ENCODE data around the gene SURF1. TPM values are rescaled to one million over a fixed set of nuclear protein-coding genes. Genes with fewer than 3 reads are reported as not detected.

The SURF1 gene
- polyA plus RNA-seq, 2 donors = 34.2 to 41.2 TPM

GRCh38 chr9:133367778-133368177, 11.5 kb upstream of the SURF1 start:
- Histone ChIP-seq H3K36me3 (ENCODE audit: control insufficient read depth in 2 of 2, insufficient read depth in 2 of 2, low read length in 1 of 2) (peaks cover 13 to 43% of the 10 kb centered on the region in 2 donors), H3K27me3 (ENCODE audit: control insufficient read depth in 1 of 2, insufficient read depth in 2 of 2, low read length in 2 of 2) (no peaks in the 10 kb centered on the region), H3K4me3 (ENCODE audit: low read depth in 1 of 2, low read length in 2 of 2) (no peak overlapping the region), H3K4me1 (ENCODE audit: control insufficient read depth in 2 of 2, insufficient read depth in 2 of 2, low read length in 1 of 2) (peaks cover 13 to 41% of the 10 kb centered on the region in 2 donors), H3K27ac (ENCODE audit: low read depth in 2 of 2, low read length in 1 of 2) (peak overlapping the region in 1 of 2 donors; percentile 74), H3K9me3 (ENCODE audit: control insufficient read depth in 2 of 2, insufficient read depth in 1 of 2, low read depth in 1 of 2, low read length in 1 of 2) (no peaks in the 10 kb centered on the region)
- 62 to 70% methylated on average over 10 of the region's 10 CpGs for WGBS, 2 donors

- peak overlapping the region in 1 of 2 donors; percentile 74 for H3K27ac ChIP-seq (ENCODE audit: low read depth in 2 of 2, low read length in 1 of 2)
- H3K4me3 ChIP-seq (ENCODE audit: low read depth in 1 of 2, low read length in 2 of 2) = no peak overlapping the region
- H3K27me3 ChIP-seq (ENCODE audit: control insufficient read depth in 1 of 2, insufficient read depth in 2 of 2, low read length in 2 of 2) = no peaks in the 10 kb centered on the region
- 90 to 91% methylated on average over 22 of the region's 22 CpGs for WGBS, 2 donors
- H3K9me3 ChIP-seq (ENCODE audit: control insufficient read depth in 2 of 2, insufficient read depth in 1 of 2, low read depth in 1 of 2, low read length in 1 of 2) = no peaks in the 10 kb centered on the region
- peaks cover 13 to 41% of the 10 kb centered on the region in 2 donors for H3K4me1 ChIP-seq (ENCODE audit: control insufficient read depth in 2 of 2, insufficient read depth in 2 of 2, low read length in 1 of 2)
- H3K36me3 ChIP-seq (ENCODE audit: control insufficient read depth in 2 of 2, insufficient read depth in 2 of 2, low read length in 1 of 2) = peaks cover 13 to 43% of the 10 kb centered on the region in 2 donors
Observed at GRCh38 chr9:133367221-133367620, 10.9 kb upstream of the SURF1 start.

DNA sequence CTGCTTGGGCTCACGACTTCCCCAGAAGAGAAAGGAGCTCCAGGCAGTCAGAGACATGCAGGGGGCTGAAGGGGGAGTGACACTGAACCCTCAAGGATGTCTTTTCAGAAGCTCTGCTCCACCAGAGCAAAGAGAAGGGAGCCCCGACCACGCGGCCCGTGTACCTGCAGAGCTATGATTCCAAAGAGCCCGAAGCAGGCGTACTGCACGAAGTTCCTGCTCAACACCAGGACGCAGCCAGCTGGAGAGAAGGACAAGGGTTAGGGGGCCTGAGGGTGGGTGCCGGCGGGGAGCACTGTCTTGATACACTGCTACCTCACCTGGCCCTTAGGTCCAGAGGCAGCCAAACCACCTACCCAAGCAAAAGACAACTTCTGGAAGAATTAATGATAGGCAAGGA, 10.1 kb upstream of the SURF1 start:
- Histone ChIP-seq H3K27me3 (ENCODE audit: control insufficient read depth in 1 of 2, insufficient read depth in 2 of 2, low read length in 2 of 2) (no peaks in the 10 kb centered on the region), H3K9me3 (ENCODE audit: control insufficient read depth in 2 of 2, insufficient read depth in 1 of 2, low read depth in 1 of 2, low read length in 1 of 2) (peaks cover 0 to 2% of the 10 kb centered on the region in 2 donors), H3K27ac (ENCODE audit: low read depth in 2 of 2, low read length in 1 of 2) (no peak overlapping the region), H3K36me3 (ENCODE audit: control insufficient read depth in 2 of 2, insufficient read depth in 2 of 2, low read length in 1 of 2) (peaks cover 13 to 45% of the 10 kb centered on the region in 2 donors), H3K4me3 (ENCODE audit: low read depth in 1 of 2, low read length in 2 of 2) (no peak overlapping the region), H3K4me1 (ENCODE audit: control insufficient read depth in 2 of 2, insufficient read depth in 2 of 2, low read length in 1 of 2) (peaks cover 10 to 35% of the 10 kb centered on the region in 2 donors)
- WGBS, 2 donors = 92% methylated on average over 11 of the region's 11 CpGs

GRCh38 chr9:133362359-133363044, 6.2 kb upstream of the SURF1 start:
- H3K9me3 ChIP-seq (ENCODE audit: control insufficient read depth in 2 of 2, insufficient read depth in 1 of 2, low read depth in 1 of 2, low read length in 1 of 2) = peaks cover 0 to 2% of the 10 kb centered on the region in 2 donors
- H3K4me3 ChIP-seq (ENCODE audit: low read depth in 1 of 2, low read length in 2 of 2) = no peak overlapping the region
- no peaks in the 10 kb centered on the region for H3K27me3 ChIP-seq (ENCODE audit: control insufficient read depth in 1 of 2, insufficient read depth in 2 of 2, low read length in 2 of 2)
- peak overlapping the region; percentile 8 to 38 for H3K27ac ChIP-seq (ENCODE audit: low read depth in 2 of 2, low read length in 1 of 2)
- H3K36me3 ChIP-seq (ENCODE audit: control insufficient read depth in 2 of 2, insufficient read depth in 2 of 2, low read length in 1 of 2) = peaks cover 13 to 58% of the 10 kb centered on the region in 2 donors
- H3K4me1 ChIP-seq (ENCODE audit: control insufficient read depth in 2 of 2, insufficient read depth in 2 of 2, low read length in 1 of 2) = peaks cover 4 to 27% of the 10 kb centered on the region in 2 donors
- 55 to 65% methylated on average over 15 of the region's 15 CpGs for WGBS, 2 donors

- Histone ChIP-seq H3K4me1 (ENCODE audit: control insufficient read depth in 2 of 2, insufficient read depth in 2 of 2, low read length in 1 of 2) (peaks cover 4 to 34% of the 10 kb centered on the region in 2 donors), H3K9me3 (ENCODE audit: control insufficient read depth in 2 of 2, insufficient read depth in 1 of 2, low read depth in 1 of 2, low read length in 1 of 2) (peaks cover 0 to 2% of the 10 kb centered on the region in 2 donors), H3K36me3 (ENCODE audit: control insufficient read depth in 2 of 2, insufficient read depth in 2 of 2, low read length in 1 of 2) (peaks cover 12 to 49% of the 10 kb centered on the region in 2 donors), H3K27me3 (ENCODE audit: control insufficient read depth in 1 of 2, insufficient read depth in 2 of 2, low read length in 2 of 2) (no peaks in the 10 kb centered on the region), H3K4me3 (ENCODE audit: low read depth in 1 of 2, low read length in 2 of 2) (no peak overlapping the region), H3K27ac (ENCODE audit: low read depth in 2 of 2, low read length in 1 of 2) (no peak overlapping the region)
- WGBS, 2 donors = 60 to 67% methylated on average over 13 of the region's 13 CpGs
Observed at GRCh38 chr9:133361507-133362092, 5.3 kb upstream of the SURF1 start.

- Histone ChIP-seq H3K9me3 (ENCODE audit: control insufficient read depth in 2 of 2, insufficient read depth in 1 of 2, low read depth in 1 of 2, low read length in 1 of 2) (peaks cover 0 to 2% of the 10 kb centered on the region in 2 donors), H3K27me3 (ENCODE audit: control insufficient read depth in 1 of 2, insufficient read depth in 2 of 2, low read length in 2 of 2) (no peaks in the 10 kb centered on the region), H3K36me3 (ENCODE audit: control insufficient read depth in 2 of 2, insufficient read depth in 2 of 2, low read length in 1 of 2) (peaks cover 9 to 42% of the 10 kb centered on the region in 2 donors), H3K27ac (ENCODE audit: low read depth in 2 of 2, low read length in 1 of 2) (no peak overlapping the region), H3K4me1 (ENCODE audit: control insufficient read depth in 2 of 2, insufficient read depth in 2 of 2, low read length in 1 of 2) (peaks cover 4 to 34% of the 10 kb centered on the region in 2 donors), H3K4me3 (ENCODE audit: low read depth in 1 of 2, low read length in 2 of 2) (no peak overlapping the region)
- WGBS, 2 donors = 67 to 79% methylated on average over 21 of the region's 21 CpGs
Observed at GRCh38 chr9:133360400-133361393, 4.4 kb upstream of the SURF1 start.

DNA sequence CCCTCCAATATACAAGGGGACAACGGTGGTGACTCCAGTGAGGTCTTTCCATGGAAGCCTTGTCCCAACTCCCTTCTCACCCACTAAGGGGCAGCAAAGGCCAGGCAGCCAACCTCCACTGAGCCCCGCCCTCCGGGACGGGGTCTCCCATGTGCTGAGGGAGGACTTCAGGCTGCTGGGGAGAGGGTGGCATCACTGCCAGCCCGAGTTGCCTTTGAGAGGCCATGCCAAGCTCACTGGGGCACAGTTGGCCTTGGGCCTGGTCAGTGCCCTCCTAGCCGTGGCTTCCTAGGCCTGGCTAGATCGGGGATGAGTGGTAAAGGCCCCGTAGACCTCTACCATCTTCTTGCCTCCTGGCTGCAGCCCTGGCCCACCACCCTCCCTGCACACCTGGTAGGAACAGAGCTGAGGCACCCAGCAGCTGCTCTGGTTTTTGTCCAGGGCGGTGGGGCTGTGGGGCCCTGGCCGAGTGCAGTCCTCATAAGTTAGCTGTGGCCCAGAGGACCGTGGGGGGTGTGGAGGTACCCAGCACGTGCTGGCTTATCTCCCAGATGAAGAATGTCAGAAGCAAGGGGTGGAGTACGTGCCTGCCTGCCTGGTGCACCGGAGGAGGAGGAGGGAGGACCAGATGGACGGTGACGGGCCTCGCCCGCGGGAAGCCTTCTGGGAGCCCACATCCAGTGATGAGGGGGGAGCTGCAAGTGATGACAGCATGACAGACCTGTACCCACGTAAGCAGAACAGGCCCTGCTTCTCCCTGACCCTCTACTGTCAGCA, 3.3 kb upstream of the SURF1 start:
- H3K9me3 ChIP-seq (ENCODE audit: control insufficient read depth in 2 of 2, insufficient read depth in 1 of 2, low read depth in 1 of 2, low read length in 1 of 2) = peaks cover 0 to 2% of the 10 kb centered on the region in 2 donors
- 45 to 53% methylated on average over 20 of the region's 20 CpGs for WGBS, 2 donors
- no peak overlapping the region for H3K4me3 ChIP-seq (ENCODE audit: low read depth in 1 of 2, low read length in 2 of 2)
- H3K27me3 ChIP-seq (ENCODE audit: control insufficient read depth in 1 of 2, insufficient read depth in 2 of 2, low read length in 2 of 2) = no peaks in the 10 kb centered on the region
- H3K36me3 ChIP-seq (ENCODE audit: control insufficient read depth in 2 of 2, insufficient read depth in 2 of 2, low read length in 1 of 2) = peaks cover 6 to 39% of the 10 kb centered on the region in 2 donors
- peaks cover 4 to 36% of the 10 kb centered on the region in 2 donors for H3K4me1 ChIP-seq (ENCODE audit: control insufficient read depth in 2 of 2, insufficient read depth in 2 of 2, low read length in 1 of 2)
- no peak overlapping the region for H3K27ac ChIP-seq (ENCODE audit: low read depth in 2 of 2, low read length in 1 of 2)

DNA sequence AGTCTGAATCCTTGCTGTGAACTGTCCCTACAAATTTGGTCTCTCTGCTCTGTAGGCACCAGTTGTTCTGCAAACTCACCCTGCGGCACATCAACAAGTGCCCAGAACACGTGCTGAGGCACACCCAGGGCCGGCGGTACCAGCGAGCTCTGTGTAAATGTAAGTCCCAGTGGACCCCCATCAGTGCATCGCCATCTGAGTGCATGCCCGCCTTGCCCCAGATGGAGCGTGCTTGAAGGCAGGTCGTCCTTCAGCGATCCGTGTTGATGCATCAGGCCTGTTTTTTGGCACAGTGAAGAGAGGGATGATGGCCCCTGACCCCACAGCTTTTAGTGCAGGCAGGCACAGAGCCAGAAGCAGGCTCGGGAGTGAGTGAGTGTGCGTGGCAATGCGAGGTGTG, 1.4 kb upstream of the SURF1 start:
- H3K4me3 ChIP-seq (ENCODE audit: low read depth in 1 of 2, low read length in 2 of 2) = peak overlapping the region in 1 of 2 donors; percentile 86

More for the DNA sequence above, 1.4 kb upstream of the SURF1 start:
- Histone ChIP-seq H3K9me3 (ENCODE audit: control insufficient read depth in 2 of 2, insufficient read depth in 1 of 2, low read depth in 1 of 2, low read length in 1 of 2) (peaks cover 0 to 2% of the 10 kb centered on the region in 2 donors), H3K27me3 (ENCODE audit: control insufficient read depth in 1 of 2, insufficient read depth in 2 of 2, low read length in 2 of 2) (no peaks in the 10 kb centered on the region), H3K27ac (ENCODE audit: low read depth in 2 of 2, low read length in 1 of 2) (no peak overlapping the region), H3K4me1 (ENCODE audit: control insufficient read depth in 2 of 2, insufficient read depth in 2 of 2, low read length in 1 of 2) (peaks cover 4 to 31% of the 10 kb centered on the region in 2 donors), H3K36me3 (ENCODE audit: control insufficient read depth in 2 of 2, insufficient read depth in 2 of 2, low read length in 1 of 2) (peaks cover 1 to 44% of the 10 kb centered on the region in 2 donors)
- WGBS, 2 donors = 70 to 74% methylated on average over 14 of the region's 14 CpGs
